K562 (cell line): ENCODE measurements around the gene ANXA4. TPM values are rescaled to one million over a fixed set of nuclear protein-coding genes. Genes with fewer than 3 reads are reported as not detected.

ENCODE experiments used
- AFF1 ChIP-seq, 2 experiments: fragments of 450-650 bp; IDR thresholded peaks; 2 replicates each; pipeline ENCODE4 v1.6.1; 2018; ENCODE audit warnings: mild to moderate bottlenecking in 2 of 2, low read depth in 1 of 2; ENCODE audit not compliant: partially characterized antibody in 2 of 2
- ATF1 ChIP-seq, 2 experiments: fragments of 450-650 bp in 1 of 2; IDR thresholded peaks; 2 replicates each; pipeline ENCODE4 v1.6.1; 2016; ENCODE audit warnings: missing compliant biosample characterization in 1 of 2, missing genetic modification characterization in 1 of 2
- BHLHE40 ChIP-seq: IDR thresholded peaks from 2 replicates; pipeline ENCODE4 v1.6.1; 2011; ENCODE audit warnings: low read length, improper control_type of control experiment
- CUX1 ChIP-seq: fragments of 200-800 bp; sonication (Bioruptor generic); IDR thresholded peaks from 2 replicates; pipeline ENCODE4 v1.6.1; 2016; ENCODE audit warnings: missing genetic modification characterization, missing compliant biosample characterization
- FIP1L1 ChIP-seq: fragments of 200-400 bp; formaldehyde crosslinking; IDR thresholded peaks from 2 replicates; pipeline ENCODE4 v1.6.1; 2018; ENCODE audit warnings: mild to moderate bottlenecking, low read depth, low read length; ENCODE audit not compliant: poor library complexity, severe bottlenecking
- FOXO4 ChIP-seq: fragments of 450-650 bp; formaldehyde crosslinking; IDR thresholded peaks from 2 replicates; pipeline ENCODE4 v1.4.0; 2020; ENCODE audit warnings: mild to moderate bottlenecking, moderate library complexity
- KLF16 ChIP-seq: IDR thresholded peaks from 2 replicates; pipeline ENCODE4 v1.6.1; 2016; ENCODE audit warnings: antibody characterized with exemption
- RB1 ChIP-seq: fragments of 450-650 bp; IDR thresholded peaks from 2 replicates; pipeline ENCODE4 v1.6.1; 2017; ENCODE audit warnings: low read depth, mild to moderate bottlenecking
- SMARCA4 ChIP-seq: fragments of 450-650 bp; IDR thresholded peaks from 2 replicates; pipeline ENCODE4 v1.6.1; 2016
- SNAPC5 ChIP-seq: fragments of 250-450 bp; sonication (Bioruptor Pico); IDR thresholded peaks from 2 replicates; pipeline ENCODE4 v1.8.0; 2021; ENCODE audit warnings: moderate library complexity, mild to moderate bottlenecking, inconsistent platforms
- TCF7L2 ChIP-seq: fragments of 150-350 bp; IDR thresholded peaks from 2 replicates; pipeline ENCODE4 v1.6.1; 2016; ENCODE audit warnings: low read depth, mild to moderate bottlenecking, low read length, moderate library complexity
- TEAD2 ChIP-seq: fragments of 450-650 bp; IDR thresholded peaks from 2 replicates; pipeline ENCODE4 v1.6.1; 2016; ENCODE audit warnings: missing genetic modification characterization, control low read depth, missing compliant biosample characterization
- ZC3H11A ChIP-seq: IDR thresholded peaks from 2 replicates; pipeline ENCODE4 v1.6.1; 2012; ENCODE audit warnings: low read depth, low read length, improper control_type of control experiment
- ZFP36 ChIP-seq: fragments of 150-350 bp; IDR thresholded peaks from 2 replicates; pipeline ENCODE4 v1.6.1; 2018; ENCODE audit warnings: low read length, low read depth; ENCODE audit not compliant: partially characterized antibody
- polyA plus RNA-seq, 8 experiments: library from polyadenylated mRNA; depleted of rRNA in 4 of 8; stranded (reverse) in 5 of 8; unstranded in 3 of 8; fragments of >200 nt; fragmentation: Nextera tagmentation in 2 of 8; fragmentation: Illumina TruSeq in 1 of 8; extraction: Ambion mirVana in 2 of 8; extraction: Trizol in 1 of 8; gene quantifications; 2 replicates each; pipeline versions ENCODE4 v1.2.1 to v1.2.3, GENCODE V29; 2011 to 2014; ENCODE audit warnings: inconsistent platforms in 1 of 8, missing spikeins in 1 of 8
- total RNA-seq, 7 experiments: library from RNA; depleted of rRNA in 6 of 7; stranded (reverse); fragments of >200 nt in 6 of 7; fragmentation: Illumina TruSeq in 2 of 7; extraction: Trizol in 2 of 7; gene quantifications; 2 replicates each; pipeline versions ENCODE4 v1.2.1 to v1.2.3, GENCODE V29; 2011 to 2021; ENCODE audit warnings: low replicate concordance in 1 of 7

Gene ANXA4
- total and polyA plus RNA-seq, 9 of the 15 experiments (the other 6 are each of a cell fraction or from before 2014, with no cell fraction given) = 3.4 to 13.6 (median 11.6) TPM

- TF ChIP-seq SNAPC5 (CRISPR knock-in tag) = no peak
- no peak for TF ChIP-seq AFF1 (IDR thresholded peaks at IDR 0.05; ENCODE audit: low read depth in 1 of 2, partially characterized antibody in 2 of 2)
- no peak for TF ChIP-seq CUX1
- peak; percentile 19; the same call in 1 of the 2 replicates for TF ChIP-seq KLF16
- peak; percentile 87 for TF ChIP-seq SMARCA4
- TF ChIP-seq ZC3H11A = no peak
- TF ChIP-seq TCF7L2 = no peak
- no peak for TF ChIP-seq ATF1 (CRISPR knock-in tag; IDR thresholded peaks at IDR 0.05)
- peak; percentile 25; the same call in 1 of the 2 replicates for TF ChIP-seq ATF1 (tag; IDR thresholded peaks at IDR 0.05)
- TF ChIP-seq TEAD2 (tag) = no peak
- 0 out of 2 replicates have a peak, but pooled peaks have one; percentile 7 for TF ChIP-seq RB1
- no peak for TF ChIP-seq ZFP36
- TF ChIP-seq FOXO4 (CRISPR knock-in tag) = no peak
- no peak for TF ChIP-seq FIP1L1
- no peak for TF ChIP-seq BHLHE40
Measured at GRCh38 chr2:69724540-69725159, 17.3 kb upstream of the ANXA4 start (continued).
